Stimulated activated CD4-positive, alpha-beta T cell treated with anti-CD3 and anti-CD28 coated beads, Interleukin-4, amount 100 ng/mL, for 4 hours (primary cell): Measurements from ENCODE around the gene POTEH.
"Not testable (repeated sequence)": the region's sequence is repeated elsewhere in the genome, so short reads cannot be mapped to it uniquely, and the experiment has no call there.

Experiments used
- DNase-seq, 2 experiments: peaks; one replicate each; pipeline ENCODE4 v3.0.0-alpha.2; 2020

POTEH gene

GRCh38 chr22:15689749-15690125 lies at the start of gene POTEH:
POTEH (plus strand) TSS chr22:15690026; CDS start chr22:15690078, 52 bp downstream.
- DNase-seq, result not testable (repeated sequence)

GRCh38 chr22:15642288-15642861 lies 47.5 kb upstream of the POTEH start:
- not testable (repeated sequence) for DNase-seq

- not testable (repeated sequence) for DNase-seq
Observed at GRCh38 chr22:15651954-15652353, 37.9 kb upstream of the POTEH start.

GRCh38 chr22:15652738-15653137 lies 37.1 kb upstream of the POTEH start:
- not testable (repeated sequence) for DNase-seq

GRCh38 chr22:15653241-15653640 lies 36.6 kb upstream of the POTEH start:
- not testable (repeated sequence) for DNase-seq

GRCh38 chr22:15661102-15661501 lies 28.7 kb upstream of the POTEH start:
- DNase-seq, result not testable (repeated sequence)

GRCh38 chr22:15664682-15665081 lies 25.1 kb upstream of the POTEH start:
- DNase-seq, result not testable (repeated sequence)

- DNase-seq, result not testable (repeated sequence)
Observed at GRCh38 chr22:15665478-15665877, 24.3 kb upstream of the POTEH start.

GRCh38 chr22:15669430-15669829 lies 20.4 kb upstream of the POTEH start:
- not testable (repeated sequence) for DNase-seq

- not testable (repeated sequence) for DNase-seq
Observed at GRCh38 chr22:15679702-15680101, 10.1 kb upstream of the POTEH start.

GRCh38 chr22:15684115-15684514 lies 5.7 kb upstream of the POTEH start:
- DNase-seq, result not testable (repeated sequence)

GRCh38 chr22:15684695-15685094 lies 5.1 kb upstream of the POTEH start:
- DNase-seq, result not testable (repeated sequence)

GRCh38 chr22:15685641-15686040 lies 4.2 kb upstream of the POTEH start:
- DNase-seq, result not testable (repeated sequence)

- DNase-seq, result not testable (repeated sequence)
Observed at GRCh38 chr22:15687086-15687485, 2.7 kb upstream of the POTEH start.

- not testable (repeated sequence) for DNase-seq
Observed at GRCh38 chr22:15687676-15688075, 2.1 kb upstream of the POTEH start.

GRCh38 chr22:15688090-15688489 lies 1.7 kb upstream of the POTEH start:
- DNase-seq, result not testable (repeated sequence)

- not testable (repeated sequence) for DNase-seq
Observed at GRCh38 chr22:15689012-15689748, 646 bp upstream of the POTEH start.

GRCh38 chr22:15713600-15713999 lies 23.8 kb downstream of the POTEH start:
- DNase-seq, result not testable (repeated sequence)

- DNase-seq, result not testable (repeated sequence)
Observed at GRCh38 chr22:15714125-15714524, 24.3 kb downstream of the POTEH start.

- not testable (repeated sequence) for DNase-seq
Observed at GRCh38 chr22:15721884-15722283, 32.1 kb downstream of the POTEH start.

GRCh38 chr22:15729209-15729917 lies 39.5 kb downstream of the POTEH start:
- peak in 1 of 2 experiments; percentile 3 for DNase-seq

GRCh38 chr22:15731023-15731422 lies 41.2 kb downstream of the POTEH start:
- not testable (repeated sequence) for DNase-seq

- not testable (repeated sequence) for DNase-seq
Observed at GRCh38 chr22:15734411-15734810, 44.6 kb downstream of the POTEH start.
